ENCODE measurements around the gene KRT3.

GRCh38 chr12:52788192-52788875 is 7.6 kb downstream of the KRT3 start:
- TF ChIP-seq, protein P1, sequence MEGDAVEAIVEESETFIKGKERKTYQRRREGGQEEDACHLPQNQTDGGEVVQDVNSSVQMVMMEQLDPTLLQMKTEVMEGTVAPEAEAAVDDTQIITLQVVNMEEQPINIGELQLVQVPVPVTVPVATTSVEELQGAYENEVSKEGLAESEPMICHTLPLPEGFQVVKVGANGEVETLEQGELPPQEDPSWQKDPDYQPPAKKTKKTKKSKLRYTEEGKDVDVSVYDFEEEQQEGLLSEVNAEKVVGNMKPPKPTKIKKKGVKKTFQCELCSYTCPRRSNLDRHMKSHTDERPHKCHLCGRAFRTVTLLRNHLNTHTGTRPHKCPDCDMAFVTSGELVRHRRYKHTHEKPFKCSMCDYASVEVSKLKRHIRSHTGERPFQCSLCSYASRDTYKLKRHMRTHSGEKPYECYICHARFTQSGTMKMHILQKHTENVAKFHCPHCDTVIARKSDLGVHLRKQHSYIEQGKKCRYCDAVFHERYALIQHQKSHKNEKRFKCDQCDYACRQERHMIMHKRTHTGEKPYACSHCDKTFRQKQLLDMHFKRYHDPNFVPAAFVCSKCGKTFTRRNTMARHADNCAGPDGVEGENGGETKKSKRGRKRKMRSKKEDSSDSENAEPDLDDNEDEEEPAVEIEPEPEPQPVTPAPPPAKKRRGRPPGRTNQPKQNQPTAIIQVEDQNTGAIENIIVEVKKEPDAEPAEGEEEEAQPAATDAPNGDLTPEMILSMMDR (IDR thresholded peaks at IDR 0.05), result no peak
- TF ChIP-seq POLR2A (IDR thresholded peaks at IDR 0.05) (no peak), POLR2AphosphoS5 (IDR thresholded peaks at IDR 0.05) (no peak)
